ENCODE measurements around the gene SLC39A8. TPM values are rescaled to one million over a fixed set of nuclear protein-coding genes. Genes with fewer than 3 reads are reported as not detected.

The SLC39A8 gene
- total RNA-seq, 1 donor from 2014 or later = 97.6 TPM

DNA sequence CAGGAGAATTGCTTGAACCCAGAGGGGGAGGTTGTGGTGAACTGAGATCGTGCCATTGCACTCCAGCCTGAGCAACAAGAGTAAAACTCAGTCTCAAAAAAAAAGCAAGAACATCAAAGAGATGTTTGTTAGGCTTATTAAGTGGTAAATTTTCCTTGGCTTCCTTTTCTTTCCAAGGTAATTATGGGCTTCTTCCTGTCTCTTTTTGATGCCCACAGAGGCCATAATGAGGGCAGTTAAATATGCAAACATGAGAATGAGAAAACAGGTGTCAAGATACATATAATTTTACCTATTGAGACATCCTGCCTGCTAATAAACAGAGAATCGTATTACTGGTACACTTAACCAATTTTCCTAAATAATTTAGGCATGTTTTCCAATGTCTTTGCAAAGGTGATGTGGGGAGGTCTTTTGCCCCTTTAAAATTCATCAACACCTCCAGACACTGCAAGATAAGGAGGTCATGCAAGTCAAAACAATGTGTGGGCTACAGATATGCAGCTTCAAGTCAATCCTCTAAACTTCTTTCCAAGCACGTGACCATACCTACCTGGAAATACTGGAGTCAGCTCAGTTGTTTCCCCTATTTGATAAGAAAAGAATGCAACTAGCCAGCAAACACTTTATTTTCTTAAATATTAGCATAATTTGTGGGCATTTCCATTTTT lies 2.7 kb downstream of the SLC39A8 start:
- intact Hi-C loops (cut with micrococcal nuclease) = loop anchor here (5.0 kb wide), 1 partner anchor 1175 kb away; no protein-coding TSS in a partner anchor

DNA sequence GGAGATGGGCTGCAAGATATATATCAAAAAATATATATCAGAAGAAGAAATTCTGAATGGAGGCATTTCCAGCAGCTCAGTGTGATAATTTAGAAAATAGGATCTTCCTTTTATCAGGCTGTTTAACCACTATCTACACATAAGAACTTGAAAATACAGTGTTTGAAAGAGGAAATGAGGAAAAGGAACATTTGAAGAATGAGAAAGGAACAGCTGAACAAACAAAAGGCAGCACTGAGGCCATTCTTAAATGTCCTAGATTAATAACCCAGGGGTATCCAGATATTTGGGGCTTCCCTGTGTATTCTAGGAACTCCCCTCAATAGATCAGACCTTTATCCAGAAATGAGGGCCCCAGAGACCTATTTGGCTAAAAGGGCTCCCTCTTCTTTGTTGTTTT lies 4.1 kb downstream of the SLC39A8 start:
- intact Hi-C loops (cut with micrococcal nuclease) = loop anchor here (5.0 kb wide), 1 partner anchor 1174 kb away; no protein-coding TSS in a partner anchor

DNA sequence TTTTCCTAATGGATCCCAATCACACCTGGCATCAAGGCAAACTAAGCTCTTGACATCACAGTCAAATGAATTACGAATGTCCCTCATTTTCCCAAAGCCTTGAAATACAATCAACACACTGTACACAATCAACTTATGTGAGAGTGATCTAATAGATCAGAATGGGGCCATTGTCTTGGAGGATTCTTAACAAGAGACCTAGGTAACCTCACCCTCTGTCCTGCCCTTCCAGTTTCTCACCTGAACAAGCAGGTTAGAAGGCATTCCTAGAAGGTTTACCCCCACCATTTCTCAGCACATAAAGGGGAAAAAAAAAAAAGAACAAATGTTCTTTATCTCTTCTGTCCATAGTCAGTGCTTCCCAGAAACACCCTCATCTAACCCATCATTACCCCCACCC lies 6.3 kb downstream of the SLC39A8 start:
- intact Hi-C loops (cut with micrococcal nuclease) = no loop called here

DNA sequence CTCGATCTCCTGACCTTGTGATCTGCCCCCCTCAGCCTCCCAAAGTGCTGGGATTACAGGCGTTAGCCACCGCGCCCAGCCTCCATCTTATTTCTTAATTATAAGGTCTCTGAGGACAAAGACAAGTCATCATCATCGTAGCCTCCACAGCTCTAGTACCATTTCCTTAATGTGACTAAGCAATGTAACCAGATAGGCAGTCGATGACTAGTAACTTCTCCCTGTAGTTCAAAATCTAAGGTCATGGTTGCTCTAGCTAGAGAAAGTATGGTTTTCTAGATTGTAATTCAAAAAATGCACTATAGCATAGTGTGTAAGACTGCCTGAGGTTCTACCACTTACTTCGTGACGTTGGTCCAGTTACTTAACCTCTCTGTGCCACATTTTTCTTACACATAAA lies 6.9 kb downstream of the SLC39A8 start:
- intact Hi-C loops (cut with micrococcal nuclease) = loop anchor here (1.0 kb wide), 1 partner anchor 37 kb away; no protein-coding TSS in a partner anchor

DNA sequence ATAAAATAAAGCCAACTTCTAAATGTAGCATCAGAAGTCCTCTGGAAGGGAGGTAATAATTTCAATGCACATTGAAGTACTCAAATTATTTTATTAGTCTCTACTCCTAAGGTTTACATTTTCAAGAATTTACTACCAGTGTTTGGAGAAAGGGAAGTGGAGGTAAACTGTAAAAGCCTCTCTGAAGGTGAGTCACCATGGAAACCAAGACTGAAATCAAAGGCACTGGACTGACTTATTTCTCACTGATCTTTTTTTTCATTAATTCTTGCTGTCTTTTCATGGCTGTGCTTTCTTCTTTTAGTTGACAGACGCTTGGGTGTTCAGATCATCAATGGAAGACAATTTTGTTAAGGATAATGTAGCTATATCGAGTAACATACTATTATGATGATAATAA lies 9.7 kb downstream of the SLC39A8 start:
- intact Hi-C loops (cut with micrococcal nuclease) = loop anchor here (1.0 kb wide), 2 partner anchors 8 to 9 kb away; no protein-coding TSS in a partner anchor

DNA sequence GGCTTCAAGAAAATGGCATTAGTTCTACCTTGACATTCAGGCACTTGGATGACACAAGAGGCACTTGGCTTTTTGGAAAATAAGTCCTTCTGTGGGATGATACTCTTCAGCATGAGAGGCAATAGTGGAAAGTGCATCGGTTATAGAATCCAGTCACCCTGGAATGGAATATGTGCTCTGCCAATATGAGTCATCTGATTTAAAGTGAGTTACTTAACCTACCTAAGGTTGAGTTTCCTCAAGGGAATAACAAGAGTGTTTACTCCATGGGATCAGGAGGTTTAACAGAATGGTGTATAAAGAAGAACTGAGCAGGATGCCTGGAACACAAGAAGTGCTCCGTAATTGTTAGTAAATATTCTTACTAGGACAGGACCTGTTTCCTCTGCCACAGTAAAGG lies 10.7 kb downstream of the SLC39A8 start:
- intact Hi-C loops (cut with micrococcal nuclease) = loop anchor here (1.0 kb wide), 2 partner anchors 7 to 10 kb away; no protein-coding TSS in a partner anchor

DNA sequence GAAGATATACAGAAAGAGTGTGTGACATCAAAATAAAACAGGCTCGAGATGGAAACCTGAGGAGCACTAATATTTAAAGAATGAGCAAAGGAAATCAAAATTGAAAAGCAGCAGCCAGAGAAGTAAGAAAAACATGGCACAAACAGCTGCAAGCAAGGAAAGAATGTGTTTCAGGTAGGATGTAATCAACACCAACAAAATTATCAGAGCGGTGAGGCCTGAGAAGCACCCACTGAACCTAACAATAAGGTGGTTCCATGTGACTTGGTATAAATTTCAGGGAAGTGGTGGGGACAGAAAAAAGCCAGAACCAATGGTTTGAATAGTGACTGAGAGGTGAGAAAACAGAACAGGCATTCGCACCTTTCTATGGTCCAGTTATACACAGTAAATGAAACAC lies 11.5 kb downstream of the SLC39A8 start:
- intact Hi-C loops (cut with micrococcal nuclease) = no loop called here

DNA sequence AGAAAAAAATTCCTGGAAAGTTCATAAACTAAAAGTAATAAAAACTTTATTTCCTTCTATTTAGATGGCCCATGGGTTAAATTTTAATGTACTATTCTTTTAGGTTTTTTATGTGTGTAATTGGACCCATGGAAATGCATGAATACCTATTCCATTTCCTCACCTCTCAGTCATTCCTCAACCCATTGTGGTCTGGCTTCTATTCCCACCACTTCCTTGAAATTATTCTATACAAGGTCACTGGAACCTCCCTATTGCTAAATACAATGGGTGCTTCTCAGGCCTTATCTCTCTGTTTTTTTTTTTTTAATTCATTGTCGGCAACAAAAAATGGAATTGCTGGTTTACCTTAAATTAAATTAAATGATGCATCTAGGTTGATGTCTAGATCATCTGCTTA lies 17.2 kb downstream of the SLC39A8 start:
- intact Hi-C loops (cut with micrococcal nuclease) = no loop called here

DNA sequence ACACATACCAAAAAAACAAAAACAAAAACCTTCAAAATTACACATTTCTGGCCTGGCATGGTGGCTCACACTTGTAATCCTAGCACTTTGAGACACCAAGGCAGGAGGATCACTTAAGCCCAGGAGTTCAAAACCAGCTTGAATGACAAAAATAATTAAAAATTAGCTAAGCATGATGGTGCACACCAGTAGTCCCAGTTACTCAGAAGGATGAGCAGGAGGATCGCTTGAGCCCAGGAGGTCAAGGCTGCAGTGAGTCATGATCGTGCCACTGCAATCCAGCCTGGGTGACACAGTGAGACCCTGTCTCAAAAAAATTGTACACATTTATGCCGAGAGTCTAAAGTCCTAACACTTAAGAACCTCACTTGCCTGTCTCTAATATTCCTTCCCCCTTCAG lies 18.3 kb downstream of the SLC39A8 start:
- intact Hi-C loops (cut with micrococcal nuclease) = loop anchor here (1.0 kb wide), 1 partner anchor 8 kb away; no protein-coding TSS in a partner anchor

DNA sequence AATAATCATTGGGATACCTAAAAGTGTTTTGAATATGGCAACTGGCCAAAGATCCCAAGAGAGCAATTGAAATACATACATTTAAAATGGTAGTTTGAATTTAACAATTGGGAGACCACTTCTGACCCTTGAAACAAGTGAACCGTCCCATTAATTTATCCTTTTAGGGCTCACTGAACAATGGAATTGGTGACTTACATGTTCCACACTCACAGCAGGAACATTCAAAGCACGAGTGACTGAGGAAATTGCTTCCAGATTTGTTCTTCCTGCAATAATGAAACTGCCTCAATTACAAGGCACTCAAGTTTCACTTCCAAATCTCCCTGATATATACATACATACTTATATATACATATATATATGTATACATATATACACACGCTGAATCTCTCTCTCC lies 20.6 kb downstream of the SLC39A8 start:
- intact Hi-C loops (cut with micrococcal nuclease) = no loop called here

DNA sequence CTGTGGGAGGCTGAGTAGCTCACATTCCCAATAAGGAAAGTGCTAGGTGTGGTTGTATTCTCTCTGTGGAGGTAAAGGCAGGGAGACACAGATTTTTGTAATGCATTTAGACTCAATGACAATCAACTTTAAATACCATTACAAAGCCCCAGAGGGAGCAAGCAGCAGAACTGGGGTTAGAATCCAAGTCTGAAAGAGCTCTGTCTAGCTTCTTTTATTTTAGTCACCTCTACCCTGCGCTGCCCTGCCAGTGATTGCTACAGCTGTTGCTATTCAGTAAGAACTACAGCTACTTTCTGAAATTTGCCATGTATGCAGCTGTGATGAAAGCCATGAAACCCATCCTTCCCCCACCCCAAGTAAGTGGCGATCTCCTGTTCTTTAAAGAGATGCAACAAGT lies 22.5 kb downstream of the SLC39A8 start:
- intact Hi-C loops (cut with micrococcal nuclease) = no loop called here

DNA sequence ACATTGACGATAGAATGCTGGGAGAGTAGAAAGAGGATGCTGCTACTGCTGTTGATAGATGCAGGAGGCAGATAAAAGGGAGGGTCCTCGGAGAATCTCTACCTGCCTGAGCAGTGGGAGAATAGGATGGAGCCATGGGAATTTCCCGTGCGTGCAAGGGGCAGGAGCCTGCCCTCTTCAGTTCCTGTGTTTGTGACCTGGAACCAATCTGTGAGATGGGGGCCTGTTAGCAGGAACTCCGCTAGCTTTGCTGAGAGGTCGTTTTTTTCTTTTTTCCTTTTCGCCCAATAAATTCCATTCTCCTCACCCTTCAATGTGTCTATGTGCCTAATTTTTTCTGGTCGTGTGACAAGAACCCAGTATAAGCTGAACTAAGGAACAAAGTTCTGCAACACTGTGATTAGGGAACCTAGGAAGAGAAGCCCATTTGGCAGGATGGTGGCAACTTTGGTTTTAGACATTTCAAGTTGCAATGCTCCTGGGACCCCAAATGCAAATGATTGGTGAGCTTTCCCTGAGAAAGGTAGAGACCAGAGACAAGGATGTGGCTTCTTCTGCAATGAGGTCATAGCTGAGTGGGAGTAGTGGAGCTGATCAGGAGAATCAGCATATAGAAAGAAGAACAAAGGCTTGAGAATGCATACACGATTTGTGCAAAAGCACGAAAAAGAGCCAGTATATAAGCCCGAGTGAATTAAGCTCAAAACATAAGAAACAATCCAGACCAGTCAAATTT lies 23.9 kb downstream of the SLC39A8 start:
- intact Hi-C loops (cut with micrococcal nuclease) = no loop called here

DNA sequence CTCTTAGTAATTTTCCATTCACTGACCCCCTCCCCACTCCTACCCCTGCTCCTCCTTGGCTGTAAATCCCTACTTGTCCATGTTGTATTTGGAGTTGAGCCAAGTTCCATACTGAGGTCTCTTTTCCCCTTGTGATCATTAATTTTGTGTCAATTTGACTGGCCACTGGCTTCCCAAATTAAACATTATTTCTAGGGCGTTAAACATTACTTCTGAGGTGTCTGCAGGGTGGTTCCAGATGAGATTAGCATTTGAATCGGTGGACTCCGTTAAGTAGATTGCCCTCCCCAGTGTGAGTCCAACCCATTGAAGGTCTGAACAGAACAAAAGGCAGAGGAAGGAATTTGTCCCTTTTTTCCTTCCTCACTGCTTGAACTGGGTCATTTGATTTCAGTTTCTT lies 25.7 kb downstream of the SLC39A8 start:
- intact Hi-C loops (cut with micrococcal nuclease) = no loop called here

DNA sequence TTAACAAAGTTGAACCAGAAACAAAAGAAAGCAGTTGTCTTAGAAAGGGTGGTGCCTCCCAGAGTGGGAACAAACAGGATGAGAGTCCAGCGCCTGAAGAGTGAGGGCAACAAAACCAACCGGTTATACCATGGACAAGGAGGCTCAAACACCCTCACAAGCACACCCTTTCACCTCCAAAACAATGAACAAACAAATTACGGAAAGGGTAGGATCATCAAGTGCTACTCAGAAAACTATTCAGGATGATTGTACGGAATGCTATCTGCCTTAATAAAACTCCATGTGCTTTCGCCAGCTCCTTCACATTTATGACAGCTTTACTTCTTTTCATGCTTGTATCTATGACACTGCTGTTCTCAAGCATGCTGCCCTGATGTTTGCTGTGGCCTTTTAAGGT lies 26.8 kb downstream of the SLC39A8 start:
- intact Hi-C loops (cut with micrococcal nuclease) = no loop called here

DNA sequence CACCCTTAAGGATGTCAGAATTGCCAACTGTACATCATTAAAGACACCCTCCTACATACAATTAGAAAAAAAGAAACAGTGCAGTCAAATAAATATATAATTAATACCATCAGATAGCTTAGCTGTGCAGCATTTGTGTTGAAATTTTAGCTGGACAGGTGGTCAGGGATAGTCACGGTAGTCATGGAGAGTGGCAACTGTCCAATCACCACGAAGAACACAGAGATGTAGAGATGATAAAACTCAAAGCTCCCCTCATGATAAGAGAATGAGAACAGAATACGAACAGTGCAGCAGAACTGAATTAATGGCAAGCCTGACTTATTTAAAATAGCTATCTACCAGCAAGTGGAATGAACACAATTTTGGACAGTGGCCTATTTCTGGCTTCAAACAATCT lies 27.2 kb downstream of the SLC39A8 start:
- intact Hi-C loops (cut with micrococcal nuclease) = no loop called here

DNA sequence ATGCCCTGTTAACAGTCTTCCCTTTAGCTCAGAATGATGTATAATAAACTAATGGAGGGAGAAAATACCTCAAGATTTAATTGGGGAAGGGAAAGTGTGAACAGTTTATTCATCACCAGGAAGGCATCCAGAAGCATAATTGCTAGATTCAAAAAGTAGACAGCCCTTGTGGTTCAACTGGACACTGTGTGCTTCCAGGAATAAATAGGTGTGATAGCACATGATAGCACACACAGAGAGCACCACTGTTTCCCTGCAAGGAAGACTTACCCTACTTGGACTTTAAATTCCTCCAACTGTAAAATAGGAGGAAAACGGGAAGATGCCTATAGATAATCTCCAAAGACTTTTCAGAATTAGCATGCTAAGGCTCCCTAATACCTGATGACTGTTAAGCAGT lies 27.8 kb downstream of the SLC39A8 start:
- intact Hi-C loops (cut with micrococcal nuclease) = no loop called here

DNA sequence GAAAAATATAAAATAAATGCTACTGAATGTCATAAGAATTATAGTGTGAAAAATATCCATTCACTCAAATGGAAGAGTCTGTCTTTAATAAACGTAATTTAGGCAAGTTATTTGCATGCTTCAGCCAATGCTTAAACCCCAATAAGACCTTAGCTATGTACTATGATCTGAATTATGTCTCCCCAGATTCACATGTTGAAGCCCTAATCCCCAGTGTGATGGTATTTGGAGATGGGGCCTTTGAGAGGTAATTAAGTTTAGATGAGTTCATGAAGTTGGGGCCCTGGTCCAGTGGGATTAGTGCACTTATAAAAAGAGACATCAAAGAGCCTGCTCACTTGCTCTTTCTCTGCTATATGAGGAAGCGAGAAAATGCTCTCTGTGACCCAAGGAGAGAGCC lies 28.7 kb downstream of the SLC39A8 start:
- intact Hi-C loops (cut with micrococcal nuclease) = no loop called here

DNA sequence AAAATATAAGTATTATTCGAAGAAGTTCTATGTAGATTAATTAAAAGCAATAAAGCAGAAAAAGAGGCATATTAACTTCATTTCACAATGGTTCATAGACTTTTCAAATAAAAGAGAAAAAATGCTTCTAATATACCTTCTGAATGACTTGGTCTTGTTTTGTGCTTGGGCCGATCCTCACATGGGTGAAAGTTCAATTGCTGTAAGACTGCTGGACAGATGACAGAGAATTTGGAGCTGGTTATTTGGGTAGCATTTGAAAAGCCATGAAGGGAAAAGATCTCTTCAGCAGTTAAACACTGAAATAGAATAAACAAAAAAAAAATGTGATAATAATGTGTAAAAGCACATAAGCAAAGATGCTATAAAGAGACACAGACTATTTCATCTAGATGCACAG lies 29.8 kb downstream of the SLC39A8 start:
- intact Hi-C loops (cut with micrococcal nuclease) = no loop called here

DNA sequence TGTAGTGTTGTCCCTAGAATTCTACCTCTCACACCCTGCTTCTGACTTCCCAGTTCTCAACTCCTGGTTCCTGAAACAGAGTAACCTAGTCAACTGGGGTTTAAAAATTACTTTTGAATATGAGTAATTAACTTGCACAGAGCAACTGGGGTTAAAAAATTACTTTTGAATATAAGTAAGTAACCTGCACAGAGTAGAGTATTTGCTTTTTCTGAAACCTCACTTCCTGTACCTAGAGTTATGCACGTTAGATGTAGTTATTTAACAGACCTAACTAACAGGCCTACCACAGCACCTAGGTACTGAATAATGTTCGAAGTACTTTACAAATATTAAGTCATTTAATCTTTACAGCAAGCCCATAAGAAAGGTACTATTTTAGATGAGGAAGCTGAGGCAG lies 32.9 kb downstream of the SLC39A8 start:
- intact Hi-C loops (cut with micrococcal nuclease) = no loop called here

DNA sequence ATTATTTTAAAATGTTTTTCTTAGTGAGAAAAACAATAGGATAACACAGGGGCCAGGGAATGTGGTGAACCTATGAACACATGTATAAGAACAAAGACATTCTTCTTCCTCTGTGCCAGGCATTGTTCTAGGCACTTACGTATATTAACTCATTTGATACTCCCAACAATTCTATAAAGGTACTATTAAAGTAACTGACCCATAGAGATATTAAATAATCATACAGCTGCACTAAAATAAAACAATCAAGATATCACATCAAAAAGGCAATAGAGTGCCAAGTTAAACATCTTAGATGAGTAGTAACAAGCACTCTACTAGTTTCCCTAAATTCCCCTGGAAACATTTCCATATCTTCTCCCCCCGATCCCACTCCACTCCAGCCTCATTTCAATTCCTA lies 33.4 kb downstream of the SLC39A8 start:
- intact Hi-C loops (cut with micrococcal nuclease) = no loop called here

DNA sequence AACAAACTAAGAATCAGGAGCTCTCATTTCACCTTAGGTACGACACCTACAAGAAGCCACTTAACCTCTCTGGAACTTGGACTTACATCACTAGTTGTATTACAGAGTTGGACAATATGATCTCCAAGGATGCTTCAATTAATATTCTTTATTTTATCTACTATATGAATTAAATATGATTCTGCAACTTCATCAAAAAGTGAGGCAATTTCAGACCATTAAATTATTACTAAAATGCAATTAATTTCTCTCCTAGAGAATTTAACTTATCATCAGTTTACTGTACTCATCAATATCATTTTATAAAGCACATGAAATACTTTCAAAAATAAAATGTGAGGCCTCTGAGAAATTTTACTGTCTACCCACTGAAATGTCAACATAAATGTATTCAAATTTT lies 33.9 kb downstream of the SLC39A8 start:
- intact Hi-C loops (cut with micrococcal nuclease) = no loop called here

DNA sequence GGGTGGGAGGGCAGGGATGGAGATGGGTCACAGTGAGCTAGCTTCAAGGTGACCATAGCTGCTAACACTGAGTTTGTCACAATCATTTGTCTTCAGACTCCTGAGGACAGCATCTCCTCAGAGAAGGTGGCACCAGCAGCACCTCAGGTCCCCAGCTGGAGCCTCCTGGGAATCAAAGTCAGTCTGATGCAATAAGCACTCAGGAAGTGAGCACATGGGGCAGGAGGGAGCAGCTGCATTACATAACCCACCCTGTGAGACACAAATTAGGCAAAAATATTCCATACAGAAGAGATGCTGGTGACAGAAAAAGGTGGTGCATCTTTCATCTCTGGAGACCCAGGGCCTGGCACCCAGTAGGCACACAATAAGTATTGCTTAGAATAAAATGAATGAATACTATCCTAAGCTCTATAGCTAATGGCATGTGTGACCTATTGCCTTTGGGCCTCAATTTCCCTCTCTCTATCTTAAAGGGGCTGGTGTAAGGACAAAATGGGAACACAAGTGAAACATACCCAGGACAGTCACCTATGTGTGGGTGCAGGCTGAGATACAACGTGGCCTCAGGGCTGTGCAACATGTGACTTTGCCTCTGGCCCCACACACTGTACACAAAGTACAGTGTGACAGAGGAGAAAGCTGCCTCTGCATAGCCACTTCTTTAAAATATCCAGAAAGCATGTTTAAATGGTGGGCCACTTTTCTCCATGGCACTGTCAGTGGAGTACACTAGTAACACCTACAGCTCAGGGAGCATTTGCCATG lies 37.1 kb downstream of the SLC39A8 start:
- intact Hi-C loops (cut with micrococcal nuclease) = no loop called here

Measured in T-helper 1 cell treated with Interleukin-12 subunit alpha and Interleukin-12 subunit beta and Interleukin-4 antibody, amounts not matched to agents 30 ng/mL and 1 ng/mL, for 36 hours (primary cell).